Measurements from ENCODE around the gene PDGFD.

The PDGFD gene

GRCh38 chr11:104005234-104005855 is 158.6 kb downstream of the PDGFD start:
- Histone ChIP-seq H3K9ac (ENCODE audit: insufficient read length) (no peak overlapping the region), H3K27ac (peak overlapping the region; percentile 65), H3K9me3 (ENCODE audit: low read depth, low read length) (no peaks in the 10 kb centered on the region), H3K4me3 (no peak overlapping the region), H3K36me3 (ENCODE audit: insufficient read depth, low read length) (no peaks in the 10 kb centered on the region)
- no peak; the same call in 1 of the 2 replicates for TF ChIP-seq POLR2AphosphoS5 (IDR thresholded peaks at IDR 0.05; ENCODE audit: borderline replicate concordance, low read depth, low read length)
- TF ChIP-seq FOXP2 (optimal IDR thresholded peaks at IDR 0.05; ENCODE audit: control extremely low read depth, extremely low read length, insufficient read depth): no peak
- no peak for TF ChIP-seq EZH2 (IDR thresholded peaks at IDR 0.05)
- DNase-seq (ENCODE audit: low read depth, low spot score): peak; percentile 69

- TF ChIP-seq FOXP2 (optimal IDR thresholded peaks at IDR 0.05; ENCODE audit: control extremely low read depth, extremely low read length, insufficient read depth): no peak
- TF ChIP-seq POLR2AphosphoS5 (IDR thresholded peaks at IDR 0.05; ENCODE audit: borderline replicate concordance, low read depth, low read length): no peak
- TF ChIP-seq EZH2 (IDR thresholded peaks at IDR 0.05): no peak
- Histone ChIP-seq H3K9me3 (ENCODE audit: low read depth, low read length) (no peaks in the 10 kb centered on the region), H3K4me3 (no peak overlapping the region), H3K9ac (ENCODE audit: insufficient read length) (no peak overlapping the region), H3K36me3 (ENCODE audit: insufficient read depth, low read length) (no peaks in the 10 kb centered on the region), H3K27ac (no peak overlapping the region)
- no peak for DNase-seq (ENCODE audit: low read depth, low spot score)
Measured at GRCh38 chr11:104003491-104003890, 160.5 kb downstream of the PDGFD start.

DNA sequence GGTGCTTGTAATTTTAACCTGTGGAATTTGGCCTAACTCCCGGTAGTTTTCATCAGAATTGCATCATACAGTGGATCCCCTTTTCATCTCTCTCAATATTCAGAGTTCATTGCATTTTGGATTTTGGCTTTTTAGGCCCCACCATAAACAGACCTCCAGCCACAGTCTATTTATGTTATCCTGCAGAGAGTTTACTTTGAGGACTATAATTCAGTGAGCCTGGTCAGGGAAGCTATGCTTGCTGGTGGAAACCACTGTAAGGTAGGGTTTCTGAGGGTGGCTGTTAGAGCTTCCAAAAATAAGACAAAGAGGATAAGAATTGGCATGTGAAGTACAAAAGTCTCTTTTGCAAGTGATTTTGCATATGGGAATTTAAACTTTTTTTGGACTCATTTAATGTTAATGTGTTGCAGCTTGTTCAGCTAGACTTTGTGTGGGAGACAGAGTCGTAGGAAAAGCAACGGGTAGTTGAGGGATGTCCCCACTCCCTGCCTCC is 162.3 kb downstream of the PDGFD start:
- no peak for DNase-seq (ENCODE audit: low read depth, low spot score)
- Histone ChIP-seq H3K27ac (peak overlapping the region; percentile 10; the same call in 1 of the 2 replicates), H3K4me3 (no peak overlapping the region), H3K9ac (ENCODE audit: insufficient read length) (no peak overlapping the region), H3K9me3 (ENCODE audit: low read depth, low read length) (no peaks in the 10 kb centered on the region), H3K36me3 (ENCODE audit: insufficient read depth, low read length) (no peaks in the 10 kb centered on the region)
- TF ChIP-seq POLR2AphosphoS5 (IDR thresholded peaks at IDR 0.05; ENCODE audit: borderline replicate concordance, low read depth, low read length): no peak
- TF ChIP-seq FOXP2 (optimal IDR thresholded peaks at IDR 0.05; ENCODE audit: control extremely low read depth, extremely low read length, insufficient read depth): no peak
- TF ChIP-seq EZH2 (IDR thresholded peaks at IDR 0.05): no peak

- Histone ChIP-seq H3K36me3 (ENCODE audit: insufficient read depth, low read length) (no peaks in the 10 kb centered on the region), H3K4me3 (no peak overlapping the region), H3K27ac (no peak overlapping the region), H3K9me3 (ENCODE audit: low read depth, low read length) (no peaks in the 10 kb centered on the region), H3K9ac (ENCODE audit: insufficient read length) (no peak overlapping the region)
- DNase-seq (ENCODE audit: low read depth, low spot score): no peak
- TF ChIP-seq POLR2AphosphoS5 (IDR thresholded peaks at IDR 0.05; ENCODE audit: borderline replicate concordance, low read depth, low read length) (no peak), FOXP2 (optimal IDR thresholded peaks at IDR 0.05; ENCODE audit: control extremely low read depth, extremely low read length, insufficient read depth) (no peak), EZH2 (IDR thresholded peaks at IDR 0.05) (no peak)
Measured at GRCh38 chr11:104000798-104001197, 163.1 kb downstream of the PDGFD start.

DNA sequence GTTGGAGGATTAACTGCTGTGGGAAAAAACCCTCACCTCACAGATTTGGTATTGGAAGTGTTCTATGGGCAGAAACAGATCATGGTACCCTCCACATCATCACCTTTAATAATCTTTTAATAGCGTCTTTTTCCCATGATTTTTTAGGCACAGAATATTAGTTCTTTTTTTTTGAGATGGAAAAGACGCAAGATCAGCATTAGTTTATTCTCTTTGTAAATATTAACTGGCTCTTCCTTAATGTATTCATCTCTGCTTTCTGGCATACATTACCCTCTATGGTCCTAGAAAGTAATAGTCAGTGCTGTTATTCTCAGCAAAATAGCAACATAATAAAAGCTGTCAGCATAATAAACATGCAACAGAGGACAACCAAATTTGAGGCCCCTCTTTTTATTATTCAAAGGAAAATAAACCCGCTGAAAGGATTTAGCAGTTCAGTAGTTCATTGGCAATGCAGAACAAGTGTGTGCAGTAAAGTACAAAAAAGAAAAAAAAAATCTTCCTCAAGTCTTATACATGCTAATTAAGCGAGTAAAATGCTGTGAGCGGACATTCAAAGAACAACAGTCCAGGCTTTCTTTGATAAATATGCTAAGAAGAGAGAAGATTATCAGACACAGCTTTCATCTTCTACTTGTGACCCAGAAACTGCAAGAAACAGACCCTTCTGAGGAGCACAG is 165.0 kb downstream of the PDGFD start:
- H3K27ac ChIP-seq: peak overlapping the region; percentile 27; the same call in 1 of the 2 replicates
- DNase-seq (ENCODE audit: low read depth, low spot score): no peak
- H3K36me3 ChIP-seq (ENCODE audit: insufficient read depth, low read length): no peaks in the 10 kb centered on the region
- no peak overlapping the region; the same call in 1 of the 2 replicates for H3K4me3 ChIP-seq
- H3K9ac ChIP-seq (ENCODE audit: insufficient read length): no peak overlapping the region
- TF ChIP-seq POLR2AphosphoS5 (IDR thresholded peaks at IDR 0.05; ENCODE audit: borderline replicate concordance, low read depth, low read length) (no peak), EZH2 (IDR thresholded peaks at IDR 0.05) (no peak), FOXP2 (optimal IDR thresholded peaks at IDR 0.05; ENCODE audit: control extremely low read depth, extremely low read length, insufficient read depth) (peak; percentile 45)
- H3K9me3 ChIP-seq (ENCODE audit: low read depth, low read length): no peaks in the 10 kb centered on the region

GRCh38 chr11:103997082-103997481 is 166.9 kb downstream of the PDGFD start:
- DNase-seq (ENCODE audit: low read depth, low spot score): no peak
- Histone ChIP-seq H3K9ac (ENCODE audit: insufficient read length) (no peak overlapping the region), H3K4me3 (no peak overlapping the region), H3K27ac (no peak overlapping the region), H3K36me3 (ENCODE audit: insufficient read depth, low read length) (no peaks in the 10 kb centered on the region), H3K9me3 (ENCODE audit: low read depth, low read length) (no peaks in the 10 kb centered on the region)
- TF ChIP-seq EZH2 (IDR thresholded peaks at IDR 0.05): no peak
- no peak for TF ChIP-seq POLR2AphosphoS5 (IDR thresholded peaks at IDR 0.05; ENCODE audit: borderline replicate concordance, low read depth, low read length)
- no peak for TF ChIP-seq FOXP2 (optimal IDR thresholded peaks at IDR 0.05; ENCODE audit: control extremely low read depth, extremely low read length, insufficient read depth)

DNA sequence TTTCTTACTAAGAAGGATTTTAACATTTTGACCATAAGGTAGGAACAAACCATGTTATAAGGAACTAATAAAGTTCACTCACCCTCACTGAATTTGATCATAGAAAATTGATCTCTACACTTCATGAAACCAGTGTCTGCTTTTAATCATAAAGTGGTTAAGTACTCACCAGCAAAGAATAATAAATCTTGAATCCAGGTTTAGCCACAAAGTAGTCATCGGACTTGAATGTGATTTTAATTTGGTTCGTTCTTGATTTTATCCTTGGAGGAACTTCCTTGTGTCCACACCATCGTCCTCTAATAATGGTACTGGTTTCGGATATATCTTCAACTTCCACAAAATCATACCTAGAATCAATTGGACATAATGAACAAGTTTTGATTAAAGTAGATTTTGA is 168.1 kb downstream of the PDGFD start:
- Histone ChIP-seq H3K4me3 (no peak overlapping the region), H3K9me3 (ENCODE audit: low read depth, low read length) (no peaks in the 10 kb centered on the region), H3K9ac (ENCODE audit: insufficient read length) (no peak overlapping the region), H3K27ac (no peak overlapping the region), H3K36me3 (ENCODE audit: insufficient read depth, low read length) (no peaks in the 10 kb centered on the region)
- DNase-seq (ENCODE audit: low read depth, low spot score): no peak
- TF ChIP-seq FOXP2 (optimal IDR thresholded peaks at IDR 0.05; ENCODE audit: control extremely low read depth, extremely low read length, insufficient read depth): no peak
- no peak for TF ChIP-seq POLR2AphosphoS5 (IDR thresholded peaks at IDR 0.05; ENCODE audit: borderline replicate concordance, low read depth, low read length)
- TF ChIP-seq EZH2 (IDR thresholded peaks at IDR 0.05): no peak

- Histone ChIP-seq H3K4me3 (peak overlapping the region; percentile 30; the same call in 1 of the 2 replicates), H3K9me3 (ENCODE audit: low read depth, low read length) (no peaks in the 10 kb centered on the region), H3K9ac (ENCODE audit: insufficient read length) (peak overlapping the region; percentile 3), H3K36me3 (ENCODE audit: insufficient read depth, low read length) (no peaks in the 10 kb centered on the region), H3K27ac (peak overlapping the region; percentile 86)
- TF ChIP-seq EZH2 (IDR thresholded peaks at IDR 0.05): no peak
- TF ChIP-seq POLR2AphosphoS5 (IDR thresholded peaks at IDR 0.05; ENCODE audit: borderline replicate concordance, low read depth, low read length): no peak
- no peak for TF ChIP-seq FOXP2 (optimal IDR thresholded peaks at IDR 0.05; ENCODE audit: control extremely low read depth, extremely low read length, insufficient read depth)
- DNase-seq (ENCODE audit: low read depth, low spot score): no peak
Measured at GRCh38 chr11:103994518-103994917, 169.4 kb downstream of the PDGFD start.

All from SK-N-MC (cell line).